Measurements from ENCODE around the gene TMPRSS3.
"Not testable (repeated sequence)": the region's sequence is repeated elsewhere in the genome, so short reads cannot be mapped to it uniquely, and the experiment has no call there.

TMPRSS3 gene

DNA sequence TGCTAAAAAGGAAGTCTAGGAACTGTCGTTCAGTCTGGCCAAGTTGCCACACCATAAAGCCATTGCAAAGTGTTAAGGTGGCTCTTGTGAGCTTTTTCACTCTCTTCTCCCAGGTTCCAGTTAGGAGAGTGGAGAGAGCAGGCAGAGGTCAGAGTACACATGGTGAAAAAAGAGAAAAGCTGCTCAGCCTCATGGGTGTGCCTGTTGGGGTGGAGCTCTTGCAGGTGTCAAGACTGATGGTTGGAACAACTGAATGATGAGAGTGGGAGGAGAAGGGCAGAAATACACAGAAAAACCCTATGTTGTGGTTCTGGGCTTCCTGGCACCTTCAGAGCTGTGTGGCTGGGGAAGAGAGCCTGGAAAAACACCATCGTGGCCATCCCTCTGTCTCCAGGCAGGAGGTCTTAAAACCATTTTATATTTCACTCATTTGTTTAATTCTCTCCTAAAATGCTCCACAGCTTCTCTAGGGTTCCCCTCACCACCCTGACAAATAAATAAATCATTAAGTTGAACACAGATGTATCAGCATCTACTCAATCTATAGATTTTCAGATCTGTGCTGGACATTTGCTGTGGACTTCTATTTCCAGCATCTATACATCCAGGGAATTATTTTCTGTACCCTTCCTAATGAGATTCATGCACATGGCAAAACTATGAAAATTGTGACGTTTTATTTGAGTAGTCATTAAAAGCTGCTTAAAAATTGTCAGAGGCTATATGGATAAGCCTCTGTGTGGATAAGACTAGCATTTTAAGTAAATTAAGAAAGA is 25.4 kb upstream of the TMPRSS3 start:
- no peak overlapping the region for H3K9ac ChIP-seq (ENCODE audit: low read depth, low read length)
- no peaks in the 10 kb centered on the region for H3K4me1 ChIP-seq (ENCODE audit: insufficient read depth, low read length)

DNA sequence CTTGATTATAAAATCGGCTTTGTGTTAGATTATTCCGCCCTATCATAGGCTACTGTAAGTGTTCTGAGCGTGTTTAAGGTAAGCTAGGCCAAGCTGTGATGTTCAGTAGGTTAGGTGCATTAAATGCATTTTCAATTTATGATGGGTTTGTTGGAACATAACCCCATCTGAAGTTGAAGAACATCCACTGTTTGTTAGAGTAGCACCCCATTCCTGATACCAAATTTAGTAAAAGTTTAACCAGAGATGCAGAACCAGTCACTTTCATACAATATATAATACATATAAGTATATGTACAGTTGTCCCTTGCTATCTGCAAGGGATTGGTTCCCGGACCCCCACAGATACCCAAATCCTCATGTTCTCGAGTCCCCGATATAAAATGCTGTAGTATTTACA is 24.0 kb upstream of the TMPRSS3 start:
- Histone ChIP-seq H3K4me1 (ENCODE audit: insufficient read depth, low read length) (peaks cover 11% of the 10 kb centered on the region; the same call in 1 of the 2 replicates), H3K36me3 (ENCODE audit: insufficient read depth, low read length) (no peaks in the 10 kb centered on the region), H3K9ac (ENCODE audit: low read depth, low read length) (no peak overlapping the region), H3K9me3 (ENCODE audit: control insufficient read depth, insufficient read depth, low read length) (0 out of 2 replicates have a peak, but pooled peaks cover 4% of the 10 kb centered on the region)

More for the DNA sequence above, 25.4 kb upstream of the TMPRSS3 start:
- Histone ChIP-seq H3K36me3 (ENCODE audit: insufficient read depth, low read length) (no peaks in the 10 kb centered on the region), H3K9me3 (ENCODE audit: control insufficient read depth, insufficient read depth, low read length) (0 out of 2 replicates have a peak, but pooled peaks cover 4% of the 10 kb centered on the region)

DNA sequence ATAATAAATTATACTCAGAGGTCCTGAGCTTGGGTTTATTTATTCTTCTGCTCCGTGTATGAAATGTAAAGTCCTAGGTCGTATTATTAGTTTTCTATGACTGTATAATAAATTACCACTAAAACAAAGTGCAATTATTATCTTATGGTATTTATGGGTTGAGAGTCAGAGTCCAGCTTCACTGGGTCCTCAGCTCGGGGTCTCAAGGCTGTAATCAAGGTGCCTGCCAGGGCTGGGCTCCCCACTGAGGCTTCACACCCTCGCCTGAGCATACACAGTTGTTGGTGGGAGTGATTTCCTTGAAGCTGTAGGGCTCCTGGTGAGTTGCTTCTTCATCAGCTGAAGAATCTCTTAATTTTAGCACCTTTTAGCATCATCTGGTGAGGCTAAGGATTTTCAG is 23.0 kb upstream of the TMPRSS3 start:
- H3K36me3 ChIP-seq (ENCODE audit: insufficient read depth, low read length) = no peaks in the 10 kb centered on the region
- H3K9ac ChIP-seq (ENCODE audit: low read depth, low read length) = no peak overlapping the region
- peaks cover 13% of the 10 kb centered on the region; the same call in 1 of the 2 replicates for H3K4me1 ChIP-seq (ENCODE audit: insufficient read depth, low read length)
- H3K9me3 ChIP-seq (ENCODE audit: control insufficient read depth, insufficient read depth, low read length) = 0 out of 2 replicates have a peak, but pooled peaks cover 4% of the 10 kb centered on the region

DNA sequence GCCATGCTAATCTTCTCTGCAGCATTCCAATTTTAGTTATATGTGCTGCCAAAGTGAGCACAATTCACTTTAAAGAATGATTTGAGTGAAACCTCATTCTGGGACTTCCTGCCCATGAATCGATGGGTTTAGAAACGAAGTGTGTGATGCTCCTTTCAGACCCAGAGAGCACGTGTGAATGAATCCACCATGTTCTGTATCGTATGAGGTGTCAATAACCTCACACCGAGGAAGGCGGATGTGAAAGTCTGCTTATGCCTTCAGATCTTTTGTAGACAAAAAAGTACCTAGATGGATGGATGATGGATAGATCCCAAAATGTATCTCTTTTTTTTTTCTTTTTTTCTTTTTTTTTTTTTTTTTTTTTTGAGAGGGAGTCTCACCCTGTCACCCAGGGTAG is 21.7 kb upstream of the TMPRSS3 start:
- Histone ChIP-seq H3K36me3 (ENCODE audit: insufficient read depth, low read length) (no peaks in the 10 kb centered on the region), H3K9ac (ENCODE audit: low read depth, low read length) (no peak overlapping the region), H3K4me1 (ENCODE audit: insufficient read depth, low read length) (peaks cover 13% of the 10 kb centered on the region; the same call in 1 of the 2 replicates), H3K9me3 (ENCODE audit: control insufficient read depth, insufficient read depth, low read length) (0 out of 2 replicates have a peak, but pooled peaks cover 4% of the 10 kb centered on the region)

DNA sequence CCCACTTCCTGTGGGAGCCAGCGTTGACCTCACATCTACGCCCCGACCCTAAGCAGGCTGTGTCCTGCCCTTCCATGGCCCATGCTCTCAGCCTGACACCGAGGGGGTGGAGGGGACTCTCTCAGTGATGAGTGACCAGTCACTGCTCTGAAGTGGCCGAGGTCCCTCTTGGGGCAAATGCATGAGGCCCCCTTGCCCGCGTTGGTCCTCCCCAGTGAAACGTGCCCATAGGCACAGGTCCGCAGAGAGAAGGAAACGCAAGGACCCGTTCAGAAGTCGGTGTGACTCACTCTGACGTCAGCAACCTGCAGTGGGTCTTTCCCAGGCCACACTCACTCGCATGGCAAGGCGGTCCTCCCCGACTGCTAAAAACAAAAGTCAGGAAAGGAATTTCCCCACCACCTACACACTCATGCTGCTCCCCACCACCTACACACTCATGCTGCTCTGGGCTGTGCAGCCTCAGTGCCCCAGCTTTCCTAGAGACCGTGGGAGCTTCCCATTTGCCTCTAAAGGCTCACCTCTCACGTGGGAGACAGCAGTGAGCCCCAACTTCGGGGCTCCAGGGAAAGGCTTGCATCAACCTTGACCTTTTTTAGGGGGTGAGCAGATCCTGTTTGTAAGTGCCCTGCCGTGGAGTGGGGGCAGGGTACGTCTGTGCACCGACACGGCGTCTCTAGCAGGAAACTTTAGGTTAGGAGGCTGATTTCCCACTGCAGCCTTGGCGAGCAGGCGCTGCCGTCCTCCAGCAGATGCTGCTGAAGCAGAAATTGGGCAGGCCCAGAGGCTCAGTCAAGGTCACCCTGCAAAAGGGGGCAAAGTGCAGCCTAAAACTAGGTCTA is 19.3 kb upstream of the TMPRSS3 start:
- Histone ChIP-seq H3K4me1 (ENCODE audit: insufficient read depth, low read length) (peaks cover 13% of the 10 kb centered on the region; the same call in 1 of the 2 replicates), H3K36me3 (ENCODE audit: insufficient read depth, low read length) (no peaks in the 10 kb centered on the region), H3K9ac (ENCODE audit: low read depth, low read length) (no peak overlapping the region), H3K9me3 (ENCODE audit: control insufficient read depth, insufficient read depth, low read length) (0 out of 2 replicates have a peak, but pooled peaks cover 4% of the 10 kb centered on the region)

DNA sequence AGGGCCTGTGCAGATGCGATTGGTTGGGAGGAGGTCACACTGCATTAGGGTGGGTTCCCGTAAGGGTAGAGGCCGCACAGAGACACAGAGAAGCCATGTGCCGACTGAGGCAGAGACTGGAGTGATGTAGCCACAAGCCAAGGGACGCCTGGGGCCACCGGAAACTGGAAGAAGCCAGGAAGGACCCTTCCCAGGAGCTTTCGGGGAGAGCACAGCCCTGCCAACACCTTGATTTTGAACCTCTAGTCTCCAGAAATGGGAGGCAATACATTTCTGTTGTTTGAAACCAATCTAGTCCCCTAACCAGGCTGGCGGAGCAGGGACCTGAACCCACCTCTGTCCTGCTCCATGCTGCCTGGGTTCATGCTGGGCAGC is 18.7 kb upstream of the TMPRSS3 start:
- H3K4me1 ChIP-seq (ENCODE audit: insufficient read depth, low read length) = peaks cover 13% of the 10 kb centered on the region; the same call in 1 of the 2 replicates
- H3K9me3 ChIP-seq (ENCODE audit: control insufficient read depth, insufficient read depth, low read length) = 0 out of 2 replicates have a peak, but pooled peaks cover under 1% of the 10 kb centered on the region
- H3K36me3 ChIP-seq (ENCODE audit: insufficient read depth, low read length) = no peaks in the 10 kb centered on the region
- no peak overlapping the region for H3K9ac ChIP-seq (ENCODE audit: low read depth, low read length)

DNA sequence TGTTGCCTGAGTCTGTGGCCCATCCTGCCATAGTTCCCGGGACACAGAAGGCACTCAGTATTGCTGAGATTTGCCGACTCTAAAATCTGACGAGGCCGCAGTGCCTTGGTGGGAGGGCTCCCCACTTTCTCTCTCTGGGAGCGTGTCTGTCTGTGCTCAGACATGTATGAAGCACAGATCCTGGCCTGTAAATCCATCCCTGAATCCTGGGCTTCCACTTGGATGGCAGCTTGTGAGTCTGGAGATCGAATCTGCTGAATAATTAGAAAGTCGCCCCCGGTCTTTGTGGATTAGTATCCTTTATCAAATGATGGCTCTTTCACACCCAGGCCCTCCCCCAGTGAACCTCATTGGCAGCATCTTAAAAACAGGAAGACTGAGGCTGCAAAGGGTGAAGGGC is 18.2 kb upstream of the TMPRSS3 start:
- no peaks in the 10 kb centered on the region for H3K36me3 ChIP-seq (ENCODE audit: insufficient read depth, low read length)
- H3K4me1 ChIP-seq (ENCODE audit: insufficient read depth, low read length) = peaks cover 13% of the 10 kb centered on the region; the same call in 1 of the 2 replicates
- H3K9me3 ChIP-seq (ENCODE audit: control insufficient read depth, insufficient read depth, low read length) = no peaks in the 10 kb centered on the region
- no peak overlapping the region for H3K9ac ChIP-seq (ENCODE audit: low read depth, low read length)

DNA sequence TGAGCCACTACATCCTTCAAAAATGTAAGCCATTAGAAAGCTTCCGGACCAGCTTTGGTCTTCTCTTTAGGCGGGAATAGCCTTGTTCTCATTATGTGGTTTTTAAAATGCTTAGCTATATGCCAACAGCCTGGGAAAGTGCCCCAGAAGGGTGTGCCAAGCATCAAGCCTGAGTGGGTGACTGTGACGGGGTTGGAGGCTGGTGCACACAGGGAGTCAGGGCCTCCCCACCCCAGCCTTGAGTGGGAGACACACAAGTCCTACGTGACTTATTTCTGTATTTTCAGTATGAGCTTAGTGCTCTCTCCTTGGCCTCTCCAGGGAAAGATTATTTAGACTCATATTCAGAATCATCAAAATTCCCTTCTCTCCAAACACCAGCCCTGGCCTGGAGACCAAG is 17.6 kb upstream of the TMPRSS3 start:
- Histone ChIP-seq H3K36me3 (ENCODE audit: insufficient read depth, low read length) (no peaks in the 10 kb centered on the region), H3K4me1 (ENCODE audit: insufficient read depth, low read length) (peaks cover 13% of the 10 kb centered on the region; the same call in 1 of the 2 replicates), H3K9me3 (ENCODE audit: control insufficient read depth, insufficient read depth, low read length) (no peaks in the 10 kb centered on the region), H3K9ac (ENCODE audit: low read depth, low read length) (no peak overlapping the region)

DNA sequence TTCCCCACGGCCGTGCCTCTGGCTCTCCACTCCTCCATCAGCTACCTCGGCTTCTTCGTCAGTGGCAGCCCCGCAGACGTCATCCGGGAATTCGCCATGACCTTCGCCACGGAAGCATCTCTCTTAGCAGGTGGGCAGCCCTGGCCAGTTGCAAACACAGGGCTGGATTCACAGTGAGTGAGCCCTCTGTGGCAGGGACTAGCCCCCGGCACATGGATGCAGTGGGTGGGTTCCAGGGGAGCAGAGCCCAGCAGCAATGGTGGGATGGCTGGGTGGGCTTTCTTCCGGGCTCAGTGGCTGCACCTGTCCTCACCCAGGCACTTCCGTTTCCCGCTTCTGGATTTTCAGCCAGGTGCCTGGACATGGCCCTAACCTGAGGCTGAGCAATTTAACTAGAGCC is 17.2 kb upstream of the TMPRSS3 start:
- Histone ChIP-seq H3K36me3 (ENCODE audit: insufficient read depth, low read length) (no peaks in the 10 kb centered on the region), H3K9me3 (ENCODE audit: control insufficient read depth, insufficient read depth, low read length) (no peaks in the 10 kb centered on the region), H3K9ac (ENCODE audit: low read depth, low read length) (no peak overlapping the region), H3K4me1 (ENCODE audit: insufficient read depth, low read length) (peaks cover 13% of the 10 kb centered on the region; the same call in 1 of the 2 replicates)

DNA sequence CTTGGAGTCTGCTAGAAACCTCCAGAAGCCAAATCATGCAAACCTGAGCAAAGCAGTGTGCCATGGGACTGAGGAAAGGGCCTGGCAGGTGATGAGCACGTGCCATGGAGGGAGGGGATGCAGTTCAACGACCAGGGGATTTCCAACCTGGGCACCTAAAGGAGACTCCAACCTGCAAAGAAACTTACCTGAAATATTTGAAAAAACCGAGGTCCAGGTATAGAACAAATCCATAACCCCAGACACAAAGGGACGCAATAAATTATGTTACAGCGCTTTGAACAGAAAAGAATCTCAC is 16.7 kb upstream of the TMPRSS3 start:
- no peaks in the 10 kb centered on the region for H3K36me3 ChIP-seq (ENCODE audit: insufficient read depth, low read length)
- peaks cover 13% of the 10 kb centered on the region; the same call in 1 of the 2 replicates for H3K4me1 ChIP-seq (ENCODE audit: insufficient read depth, low read length)
- H3K9ac ChIP-seq (ENCODE audit: low read depth, low read length) = no peak overlapping the region
- H3K9me3 ChIP-seq (ENCODE audit: control insufficient read depth, insufficient read depth, low read length) = no peaks in the 10 kb centered on the region

DNA sequence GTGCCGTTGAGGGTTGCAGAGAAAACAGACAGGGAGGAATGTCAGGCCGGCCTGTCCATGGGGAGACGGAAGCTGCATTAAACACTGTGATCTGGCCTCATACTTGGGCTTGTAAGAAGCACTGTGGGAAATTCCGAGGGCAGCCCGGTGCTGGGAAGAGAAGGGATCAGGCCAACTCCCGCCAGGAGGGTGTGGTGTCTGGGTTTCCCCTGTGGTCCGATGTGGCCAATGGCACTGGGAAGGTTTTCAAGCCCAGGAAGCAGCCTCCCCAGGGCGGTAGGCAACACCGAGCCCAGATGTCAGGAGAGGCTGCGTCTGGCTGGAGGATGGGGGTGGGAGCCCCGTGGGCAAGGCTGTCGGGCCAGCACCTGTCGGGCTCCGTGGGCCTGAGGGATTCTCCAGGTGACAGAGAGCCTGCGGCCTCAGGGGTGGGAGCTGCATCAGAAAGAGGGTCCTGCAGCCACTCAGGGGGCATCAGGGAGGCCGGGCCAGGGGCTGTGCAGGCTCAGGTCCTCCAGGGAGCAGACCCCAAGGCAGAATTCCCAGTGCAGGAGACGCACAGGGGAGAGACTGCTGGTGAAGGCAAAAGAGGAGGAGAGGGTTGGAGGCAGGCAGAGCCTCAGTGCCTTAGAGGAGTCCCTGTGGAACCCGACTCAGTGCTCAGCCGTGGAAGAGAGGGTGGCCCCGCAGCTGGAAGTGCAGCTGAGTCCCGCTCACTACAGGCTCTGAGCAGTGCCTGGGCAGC is 16.2 kb upstream of the TMPRSS3 start:
- Histone ChIP-seq H3K36me3 (ENCODE audit: insufficient read depth, low read length) (no peaks in the 10 kb centered on the region), H3K9me3 (ENCODE audit: control insufficient read depth, insufficient read depth, low read length) (no peaks in the 10 kb centered on the region), H3K9ac (ENCODE audit: low read depth, low read length) (no peak overlapping the region), H3K4me1 (ENCODE audit: insufficient read depth, low read length) (peaks cover 13% of the 10 kb centered on the region; the same call in 1 of the 2 replicates)

DNA sequence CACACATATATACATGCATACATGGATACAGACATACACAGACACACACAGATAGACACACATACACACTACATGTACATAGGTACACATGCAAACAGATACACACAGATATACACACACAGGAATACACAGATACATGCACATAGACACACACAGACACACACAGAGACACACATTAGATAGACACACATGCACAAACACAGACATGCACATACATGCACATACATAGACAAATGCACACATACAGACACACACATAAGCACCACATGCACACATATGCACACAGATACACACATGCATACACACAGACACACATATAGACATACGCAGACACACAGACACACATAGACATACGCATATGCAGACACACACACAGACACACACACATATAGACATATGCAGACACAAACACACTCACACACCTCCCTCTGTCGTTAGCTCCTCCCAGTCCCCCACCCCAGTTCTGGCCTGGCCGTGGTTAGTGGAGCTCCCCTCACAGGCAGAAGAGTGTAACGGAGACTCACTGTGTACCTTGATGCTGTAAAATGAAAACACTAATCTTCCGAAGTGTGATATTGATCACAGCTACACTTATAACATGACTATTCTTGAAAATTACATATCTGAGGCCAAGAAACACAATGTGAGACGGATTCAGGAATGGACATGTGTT is 15.5 kb upstream of the TMPRSS3 start:
- Histone ChIP-seq H3K36me3 (ENCODE audit: insufficient read depth, low read length) (no peaks in the 10 kb centered on the region), H3K4me1 (ENCODE audit: insufficient read depth, low read length) (peaks cover 13% of the 10 kb centered on the region; the same call in 1 of the 2 replicates), H3K9ac (ENCODE audit: low read depth, low read length) (no peak overlapping the region), H3K9me3 (ENCODE audit: control insufficient read depth, insufficient read depth, low read length) (no peaks in the 10 kb centered on the region)

DNA sequence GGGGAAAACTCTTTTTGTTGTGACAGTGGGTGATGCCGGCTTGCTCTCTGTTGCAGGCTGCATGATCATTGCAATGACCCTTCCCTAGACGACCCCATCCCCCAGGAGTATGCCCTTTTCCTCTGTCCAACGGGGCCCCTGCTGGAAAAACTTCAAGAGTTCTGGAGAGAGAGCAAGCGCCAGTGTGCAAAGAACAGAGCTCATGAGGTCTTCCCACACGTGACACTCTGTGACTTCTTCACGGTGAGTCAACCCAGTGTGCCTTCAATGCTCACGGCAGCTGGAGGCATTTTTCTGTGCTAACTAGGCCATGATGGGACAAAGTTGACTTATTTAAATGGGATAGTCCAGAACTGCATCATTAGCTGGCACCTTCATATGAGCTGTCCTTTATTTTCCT is 13.5 kb upstream of the TMPRSS3 start:
- Histone ChIP-seq H3K4me1 (ENCODE audit: insufficient read depth, low read length) (no peaks in the 10 kb centered on the region), H3K9ac (ENCODE audit: low read depth, low read length) (no peak overlapping the region), H3K36me3 (ENCODE audit: insufficient read depth, low read length) (no peaks in the 10 kb centered on the region), H3K9me3 (ENCODE audit: control insufficient read depth, insufficient read depth, low read length) (no peaks in the 10 kb centered on the region)

DNA sequence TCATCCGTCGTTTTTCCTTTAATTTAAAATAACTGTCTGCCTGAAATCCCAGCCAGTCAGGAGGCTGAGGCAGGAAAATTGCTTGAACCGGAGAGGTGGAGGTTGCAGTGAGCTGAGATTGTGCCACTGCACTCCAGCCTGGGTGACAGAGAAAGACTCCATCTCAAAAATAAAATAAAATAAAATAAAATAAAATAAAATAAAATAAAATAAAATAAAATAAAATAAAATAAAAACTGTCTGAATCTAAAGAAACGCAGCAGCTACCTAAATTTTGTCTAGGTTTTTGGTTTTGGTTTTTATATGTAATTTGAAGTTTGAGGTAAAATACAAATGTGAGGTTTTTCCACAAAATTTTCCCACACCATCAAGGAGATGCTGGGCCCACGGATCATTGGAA is 12.9 kb upstream of the TMPRSS3 start:
- H3K36me3 ChIP-seq (ENCODE audit: insufficient read depth, low read length); H3K9ac ChIP-seq (ENCODE audit: low read depth, low read length); H3K9me3 ChIP-seq (ENCODE audit: control insufficient read depth, insufficient read depth, low read length); H3K4me1 ChIP-seq (ENCODE audit: insufficient read depth, low read length): not testable (repeated sequence)
